C1 segment of cervical spinal cord (tissue), 14 donors: ENCODE results near the gene PKNOX1.
A peak's percentile ranks its signal among the peaks of the same experiment; 100 is the strongest.
"Not testable (repeated sequence)": the region's sequence is repeated elsewhere in the genome, so short reads cannot be mapped to it uniquely, and the experiment has no call there.

Source experiments
- DNase-seq, 14 donors: peaks; one replicate each; lab custom pipeline; 2025; lab: John Stamatoyannopoulos, UW

Gene PKNOX1

GRCh38 chr21:43045165-43045875, 71.0 kb downstream of the PKNOX1 start:
- not testable (repeated sequence) for DNase-seq

- DNase-seq = peak in 1 of 14 donors; percentile 28
Observed at GRCh38 chr21:43045876-43046821, 71.8 kb downstream of the PKNOX1 start.

- not testable (repeated sequence) for DNase-seq
Observed at GRCh38 chr21:43053112-43053511, 78.8 kb downstream of the PKNOX1 start.

GRCh38 chr21:43062955-43063664, 88.7 kb downstream of the PKNOX1 start:
- DNase-seq = not testable (repeated sequence)

- DNase-seq = not testable (repeated sequence)
Observed at GRCh38 chr21:43064265-43064917, 90.0 kb downstream of the PKNOX1 start.

GRCh38 chr21:43065991-43066390, 91.6 kb downstream of the PKNOX1 start:
- DNase-seq = not testable (repeated sequence)

- DNase-seq = not testable (repeated sequence)
Observed at GRCh38 chr21:43066690-43067089, 92.3 kb downstream of the PKNOX1 start.

GRCh38 chr21:43068065-43068464, 93.7 kb downstream of the PKNOX1 start:
- not testable (repeated sequence) for DNase-seq

GRCh38 chr21:43069682-43070081, 95.3 kb downstream of the PKNOX1 start:
- DNase-seq = not testable (repeated sequence)

- DNase-seq = not testable (repeated sequence)
Observed at GRCh38 chr21:43072742-43073141, 98.4 kb downstream of the PKNOX1 start.

- DNase-seq = not testable (repeated sequence)
Observed at GRCh38 chr21:43074401-43075169, 100.2 kb downstream of the PKNOX1 start.

GRCh38 chr21:43075170-43076022, 101.0 kb downstream of the PKNOX1 start, which contains the start of gene CBS:
Gene CBS, minus strand, starts transcription at chr21:43075835. Its CDS starts 3,642 bp downstream, at chr21:43072193.
- not testable (repeated sequence) for DNase-seq

- DNase-seq = not testable (repeated sequence)
Observed at GRCh38 chr21:43076023-43076637, 101.8 kb downstream of the PKNOX1 start.

- DNase-seq = not testable (repeated sequence)
Observed at GRCh38 chr21:43076643-43077042, 102.3 kb downstream of the PKNOX1 start.

- DNase-seq = not testable (repeated sequence)
Observed at GRCh38 chr21:43082587-43083300, 108.4 kb downstream of the PKNOX1 start.
